PC-9 (cell line): ENCODE results near the gene PRDM15. TPM values are rescaled to one million over a fixed set of nuclear protein-coding genes. Genes with fewer than 3 reads are reported as not detected.

Experiments used
- BruUV-seq: library from RNA; stranded (reverse); fragments of 400-500 nt; replicated peaks from 2 replicates; lab custom pipeline; 2021; lab: Mats Ljungman, UMichigan
- CTCF ChIA-PET: fragments of 300-600 bp; sonication (Branson Sonifier 250); formaldehyde crosslinking; loops from one replicate; lab custom pipeline; 2022; ENCODE audit warnings: antibody characterized with exemption; lab: Charles Lee
- POLR2A ChIA-PET: fragments of 300-600 bp; sonication (Branson Sonifier 250); formaldehyde crosslinking; loops from one replicate; lab custom pipeline; 2022; ENCODE audit warnings: antibody characterized with exemption; ENCODE audit not compliant: unreplicated experiment; lab: Charles Lee
- DNase-seq, 2 experiments: peaks; one replicate each; pipeline versions ENCODE4 v3.0.0 to v3.0.0-alpha.2; 2015 to 2022; ENCODE audit warnings: mixed read lengths in 1 of 2
- H2AFZ ChIP-seq: fragments of 200-600 bp; sonication (generic); 2 replicates; pipeline ENCODE4 v1.8.1; 2017; ENCODE audit warnings: antibody characterized with exemption
- H3F3A ChIP-seq: fragments of 200-600 bp; sonication (generic); 2 replicates; pipeline ENCODE4 v1.8.1; 2017; ENCODE audit warnings: antibody characterized with exemption, mild to moderate bottlenecking, low read depth; ENCODE audit not compliant: insufficient read depth
- H3K27ac ChIP-seq: fragments of 200-600 bp; sonication (generic); 2 replicates; pipeline ENCODE4 v1.6.1; 2016; ENCODE audit warnings: mixed run types
- H3K27me3 ChIP-seq: fragments of 200-600 bp; sonication (generic); 2 replicates; pipeline ENCODE4 v1.6.1; 2016; ENCODE audit warnings: low read depth, mixed run types; ENCODE audit not compliant: insufficient read depth
- H3K36me3 ChIP-seq: fragments of 200-600 bp; sonication (generic); 2 replicates; pipeline ENCODE4 v1.6.1; 2016; ENCODE audit warnings: low read depth, mixed run types
- H3K4me1 ChIP-seq: fragments of 200-600 bp; sonication (generic); replicated peaks from 2 replicates; pipeline ENCODE4 v1.6.1; 2016; ENCODE audit warnings: mixed run types; ENCODE audit not compliant: insufficient read depth
- H3K4me2 ChIP-seq: fragments of 200-600 bp; sonication (generic); 2 replicates; pipeline ENCODE4 v1.6.1; 2017; ENCODE audit warnings: mixed run types
- H3K4me3 ChIP-seq: fragments of 200-600 bp; sonication (generic); 2 replicates; pipeline ENCODE4 v1.6.1; 2016; ENCODE audit warnings: mixed run types
- H3K79me2 ChIP-seq: fragments of 200-600 bp; sonication (generic); 2 replicates; pipeline ENCODE4 v1.6.1; 2017; ENCODE audit warnings: low read depth, mixed run types
- H3K9me2 ChIP-seq: fragments of 200-600 bp; sonication (generic); 2 replicates; pipeline ENCODE4 v1.8.1; 2017; ENCODE audit warnings: mild to moderate bottlenecking; ENCODE audit not compliant: insufficient read depth
- H3K9me3 ChIP-seq: fragments of 200-600 bp; sonication (generic); 2 replicates; pipeline ENCODE4 v1.8.1; 2016; ENCODE audit warnings: low read depth; ENCODE audit not compliant: insufficient read depth
- H4K20me1 ChIP-seq: fragments of 200-600 bp; sonication (generic); 2 replicates; pipeline ENCODE4 v1.8.1; 2017; ENCODE audit not compliant: insufficient read depth
- EZH2 ChIP-seq: fragments of 200-600 bp; sonication (generic); IDR thresholded peaks from 2 replicates; pipeline ENCODE4 v1.8.0; 2017; ENCODE audit warnings: antibody characterized with exemption, low read depth
- intact Hi-C: fragments of 100-400 bp; cut with micrococcal nuclease; formaldehyde crosslinking; loops from one replicate; pipeline ENCODE4 v1.10.0; 2022; ENCODE audit not compliant: unreplicated experiment
- total RNA-seq: library from RNA; stranded (reverse); gene quantifications from 2 replicates; pipeline ENCODE4 v1.2.3, GENCODE V29; 2021
- TF ChIP-seq, protein P1 (sequence below): fragments of 200-600 bp; sonication (generic); conservative IDR thresholded peaks from 2 replicates; pipeline ENCODE4 v1.6.1; 2017; ENCODE audit warnings: mixed run types, antibody characterized with exemption, mild to moderate bottlenecking, moderate library complexity

The PRDM15 gene
- total RNA-seq, 1 experiment from 2014 or later = 8.8 TPM

- Histone ChIP-seq H2AFZ (no peak overlapping the region), H3F3A (no peaks in the 10 kb centered on the region), H3K9me3 (no peaks in the 10 kb centered on the region), H3K4me2 (no peak overlapping the region), H3K36me3 (no peaks in the 10 kb centered on the region), H4K20me1 (no peaks in the 10 kb centered on the region), H3K4me3 (no peak overlapping the region), H3K4me1 (no peaks in the 10 kb centered on the region), H3K79me2 (no peaks in the 10 kb centered on the region), H3K27me3 (no peaks in the 10 kb centered on the region), H3K27ac (no peak overlapping the region), H3K9me2 (no peaks in the 10 kb centered on the region)
- intact Hi-C loops = no loop called here
- TF ChIP-seq, protein P1, sequence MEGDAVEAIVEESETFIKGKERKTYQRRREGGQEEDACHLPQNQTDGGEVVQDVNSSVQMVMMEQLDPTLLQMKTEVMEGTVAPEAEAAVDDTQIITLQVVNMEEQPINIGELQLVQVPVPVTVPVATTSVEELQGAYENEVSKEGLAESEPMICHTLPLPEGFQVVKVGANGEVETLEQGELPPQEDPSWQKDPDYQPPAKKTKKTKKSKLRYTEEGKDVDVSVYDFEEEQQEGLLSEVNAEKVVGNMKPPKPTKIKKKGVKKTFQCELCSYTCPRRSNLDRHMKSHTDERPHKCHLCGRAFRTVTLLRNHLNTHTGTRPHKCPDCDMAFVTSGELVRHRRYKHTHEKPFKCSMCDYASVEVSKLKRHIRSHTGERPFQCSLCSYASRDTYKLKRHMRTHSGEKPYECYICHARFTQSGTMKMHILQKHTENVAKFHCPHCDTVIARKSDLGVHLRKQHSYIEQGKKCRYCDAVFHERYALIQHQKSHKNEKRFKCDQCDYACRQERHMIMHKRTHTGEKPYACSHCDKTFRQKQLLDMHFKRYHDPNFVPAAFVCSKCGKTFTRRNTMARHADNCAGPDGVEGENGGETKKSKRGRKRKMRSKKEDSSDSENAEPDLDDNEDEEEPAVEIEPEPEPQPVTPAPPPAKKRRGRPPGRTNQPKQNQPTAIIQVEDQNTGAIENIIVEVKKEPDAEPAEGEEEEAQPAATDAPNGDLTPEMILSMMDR = no peak
- TF ChIP-seq EZH2 = no peak
- POLR2A ChIA-PET = no interaction called here
- CTCF ChIA-PET = no interaction called here
- no TSS peak for BruUV-seq
- no peak for DNase-seq
Observed at GRCh38 chr21:41899426-41900202, 20.5 kb upstream of the PRDM15 start.

DNA sequence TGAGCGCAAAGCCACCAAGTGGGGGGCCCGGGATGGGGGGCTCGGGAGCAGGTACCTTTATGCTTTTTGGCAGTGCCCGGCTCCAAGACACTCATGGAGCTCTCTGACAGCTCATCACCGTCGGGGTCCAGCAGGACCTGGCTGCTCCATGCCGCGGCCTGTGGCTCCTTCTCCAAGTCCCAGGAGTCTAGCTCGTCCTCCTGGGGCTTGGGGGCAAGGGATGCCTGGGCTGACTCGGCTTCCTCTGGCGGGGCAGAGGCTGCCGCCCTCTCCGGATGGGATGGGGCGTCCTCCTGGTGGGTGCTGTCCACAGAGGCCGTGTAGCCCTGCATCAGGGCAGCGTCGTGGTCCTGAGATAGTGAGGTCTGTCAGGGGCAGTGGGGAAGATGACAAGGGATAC is 19.9 kb upstream of the PRDM15 start:
- H3K4me3 ChIP-seq = no peak overlapping the region
- no peaks in the 10 kb centered on the region for H4K20me1 ChIP-seq
- no peaks in the 10 kb centered on the region for H3K27me3 ChIP-seq
- ChIA-PET CTCF (no interaction called here), POLR2A (no interaction called here)
- no peak for DNase-seq
- no peaks in the 10 kb centered on the region for H3K79me2 ChIP-seq
- BruUV-seq = no TSS peak
- H2AFZ ChIP-seq = no peak overlapping the region
- no peak overlapping the region for H3K4me2 ChIP-seq
- H3K9me2 ChIP-seq = no peaks in the 10 kb centered on the region
- TF ChIP-seq EZH2 = no peak
- TF ChIP-seq, protein P1 = no peak
- H3K9me3 ChIP-seq = no peaks in the 10 kb centered on the region
- H3K27ac ChIP-seq = no peak overlapping the region
- no peaks in the 10 kb centered on the region for H3F3A ChIP-seq
- H3K4me1 ChIP-seq = no peaks in the 10 kb centered on the region
- intact Hi-C loops = no loop called here
- no peaks in the 10 kb centered on the region for H3K36me3 ChIP-seq

DNA sequence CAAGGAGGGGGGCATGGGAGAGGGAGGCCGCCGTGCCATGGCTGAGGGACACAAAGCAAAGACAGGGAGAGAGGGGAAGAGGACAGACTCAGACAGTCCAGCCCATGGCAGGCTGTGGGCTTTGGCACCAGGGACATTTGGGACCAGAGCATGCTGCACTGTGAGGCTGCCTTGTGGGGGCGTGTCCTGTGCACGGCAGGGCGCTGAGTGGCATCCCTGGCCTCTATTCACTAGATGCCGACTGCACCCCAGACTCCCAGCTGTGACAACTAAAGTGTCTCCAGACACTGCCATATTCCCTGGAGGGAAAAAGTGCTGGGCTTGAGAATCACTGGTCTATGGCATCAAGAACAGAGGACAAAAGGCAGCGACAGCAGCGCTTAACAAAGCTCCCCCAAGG is 18.6 kb upstream of the PRDM15 start:
- no peaks in the 10 kb centered on the region for H3K79me2 ChIP-seq
- no peaks in the 10 kb centered on the region for H3K9me3 ChIP-seq
- H3K36me3 ChIP-seq = no peaks in the 10 kb centered on the region
- ChIA-PET CTCF (no interaction called here), POLR2A (no interaction called here)
- H2AFZ ChIP-seq = no peak overlapping the region
- no peaks in the 10 kb centered on the region for H3K4me1 ChIP-seq
- H3K4me3 ChIP-seq = no peak overlapping the region
- no peak for DNase-seq
- H3K27me3 ChIP-seq = no peaks in the 10 kb centered on the region
- no peaks in the 10 kb centered on the region for H3K9me2 ChIP-seq
- no TSS peak for BruUV-seq
- H3F3A ChIP-seq = no peaks in the 10 kb centered on the region
- H3K27ac ChIP-seq = no peak overlapping the region
- no peak overlapping the region for H3K4me2 ChIP-seq
- TF ChIP-seq, protein P1 = no peak
- TF ChIP-seq EZH2 = no peak
- intact Hi-C loops = no loop called here
- H4K20me1 ChIP-seq = no peaks in the 10 kb centered on the region
